ENCODE measurements around the gene PDIA5.

GRCh38 chr3:123143669-123144411 lies 77.0 kb downstream of the PDIA5 start:
- TF ChIP-seq EP300 (IDR thresholded peaks at IDR 0.05) (no peak), CTCF (IDR thresholded peaks at IDR 0.05) (no peak), POLR2AphosphoS5 (IDR thresholded peaks at IDR 0.05) (no peak)

Measured in upper lobe of left lung (tissue), 4 donors.